Measurements from ENCODE around the gene CPN1. TPM values are rescaled to one million over a fixed set of nuclear protein-coding genes. Genes with fewer than 3 reads are reported as not detected.
"Not testable (repeated sequence)": the region's sequence is repeated elsewhere in the genome, so short reads cannot be mapped to it uniquely, and the experiment has no call there.

Gene CPN1
- polyA plus RNA-seq, 1 experiment: not detected

DNA sequence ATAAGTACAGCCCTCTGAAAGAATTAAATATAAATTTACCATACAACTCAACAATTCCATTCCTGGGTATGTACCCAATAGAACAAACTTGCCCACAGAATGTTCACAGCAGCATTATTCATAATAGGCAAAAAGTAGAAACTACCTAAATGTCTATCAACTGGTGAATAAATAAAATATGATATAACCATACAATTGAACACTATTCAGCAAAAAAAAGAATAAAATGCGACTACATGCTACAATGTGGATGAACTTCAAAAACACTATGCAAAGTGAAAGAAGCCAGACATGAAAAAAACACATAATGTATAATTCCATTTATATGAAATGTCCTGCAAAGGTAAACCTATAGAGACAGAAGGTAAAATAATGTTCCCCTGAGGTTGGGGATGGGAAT lies 2.0 kb upstream of the CPN1 start:
- no peak for DNase-seq (ENCODE audit: low read depth)
- Histone ChIP-seq H3K27me3 (ENCODE audit: control insufficient read depth, insufficient read depth, low read length) (peaks cover 14% of the 10 kb centered on the region), H3K36me3 (ENCODE audit: control insufficient read depth, insufficient read depth, low read length) (no peaks in the 10 kb centered on the region), H3K4me3 (ENCODE audit: low read depth, low read length) (no peak overlapping the region)
- TF ChIP-seq, protein P1, sequence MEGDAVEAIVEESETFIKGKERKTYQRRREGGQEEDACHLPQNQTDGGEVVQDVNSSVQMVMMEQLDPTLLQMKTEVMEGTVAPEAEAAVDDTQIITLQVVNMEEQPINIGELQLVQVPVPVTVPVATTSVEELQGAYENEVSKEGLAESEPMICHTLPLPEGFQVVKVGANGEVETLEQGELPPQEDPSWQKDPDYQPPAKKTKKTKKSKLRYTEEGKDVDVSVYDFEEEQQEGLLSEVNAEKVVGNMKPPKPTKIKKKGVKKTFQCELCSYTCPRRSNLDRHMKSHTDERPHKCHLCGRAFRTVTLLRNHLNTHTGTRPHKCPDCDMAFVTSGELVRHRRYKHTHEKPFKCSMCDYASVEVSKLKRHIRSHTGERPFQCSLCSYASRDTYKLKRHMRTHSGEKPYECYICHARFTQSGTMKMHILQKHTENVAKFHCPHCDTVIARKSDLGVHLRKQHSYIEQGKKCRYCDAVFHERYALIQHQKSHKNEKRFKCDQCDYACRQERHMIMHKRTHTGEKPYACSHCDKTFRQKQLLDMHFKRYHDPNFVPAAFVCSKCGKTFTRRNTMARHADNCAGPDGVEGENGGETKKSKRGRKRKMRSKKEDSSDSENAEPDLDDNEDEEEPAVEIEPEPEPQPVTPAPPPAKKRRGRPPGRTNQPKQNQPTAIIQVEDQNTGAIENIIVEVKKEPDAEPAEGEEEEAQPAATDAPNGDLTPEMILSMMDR (IDR thresholded peaks at IDR 0.05; ENCODE audit: insufficient read depth, low read depth, low read length): no peak
- POLR2A ChIA-PET: no interaction called here
- CTCF ChIA-PET: no interaction called here

DNA sequence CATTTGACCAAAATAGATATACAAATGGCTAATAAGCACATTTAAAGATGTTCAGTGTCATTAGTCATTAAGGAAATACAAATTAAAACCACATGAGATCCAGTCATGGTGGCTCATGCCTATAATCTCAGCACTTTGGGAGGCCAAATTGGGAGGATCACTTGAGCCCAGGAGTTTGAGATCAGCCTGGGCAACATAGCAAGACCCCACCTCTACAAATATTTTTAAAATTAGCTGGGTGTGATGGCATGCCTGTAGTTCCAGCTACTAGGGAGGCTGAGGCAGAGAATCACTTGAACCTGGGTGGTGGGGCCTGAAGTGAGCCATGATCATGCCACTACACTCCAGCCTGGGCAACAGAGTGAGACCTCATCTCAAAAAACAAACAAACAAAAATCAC lies 607 bp upstream of the CPN1 start:
- POLR2A ChIA-PET: not testable (repeated sequence)

DNA sequence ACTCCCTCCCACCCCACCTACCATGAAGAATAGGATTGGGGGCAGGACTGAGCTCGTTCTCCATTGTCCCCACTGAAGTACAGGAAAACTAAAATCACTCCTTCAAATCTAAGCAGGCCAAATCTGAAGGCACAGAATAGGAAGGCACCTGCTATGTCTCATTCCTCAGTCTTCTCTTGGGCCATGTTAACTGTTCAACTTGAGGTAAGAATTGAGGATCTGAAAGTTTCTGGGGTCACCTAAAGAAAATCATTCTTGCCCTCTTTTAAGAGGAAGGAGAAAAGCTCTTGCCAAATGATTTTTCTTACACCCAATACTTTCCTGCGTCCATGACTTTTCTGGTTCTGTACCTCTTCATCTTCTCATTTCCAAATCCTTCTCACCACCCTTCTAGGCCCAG lies 4.9 kb downstream of the CPN1 start:
- H3K27me3 ChIP-seq (ENCODE audit: control insufficient read depth, insufficient read depth, low read length): peaks cover 10% of the 10 kb centered on the region
- H3K36me3 ChIP-seq (ENCODE audit: control insufficient read depth, insufficient read depth, low read length): no peaks in the 10 kb centered on the region
- TF ChIP-seq, protein P1 (IDR thresholded peaks at IDR 0.05; ENCODE audit: insufficient read depth, low read depth, low read length): no peak
- H3K4me3 ChIP-seq (ENCODE audit: low read depth, low read length): no peak overlapping the region
- ChIA-PET CTCF (no interaction called here), POLR2A (no interaction called here)
- no peak for DNase-seq (ENCODE audit: low read depth)

More for the DNA sequence above, 607 bp upstream of the CPN1 start:
- CTCF ChIA-PET; H3K4me3 ChIP-seq (ENCODE audit: low read depth, low read length); H3K36me3 ChIP-seq (ENCODE audit: control insufficient read depth, insufficient read depth, low read length); DNase-seq (ENCODE audit: low read depth): not testable (repeated sequence)
- H3K27me3 ChIP-seq (ENCODE audit: control insufficient read depth, insufficient read depth, low read length): peaks cover 13% of the 10 kb centered on the region

DNA sequence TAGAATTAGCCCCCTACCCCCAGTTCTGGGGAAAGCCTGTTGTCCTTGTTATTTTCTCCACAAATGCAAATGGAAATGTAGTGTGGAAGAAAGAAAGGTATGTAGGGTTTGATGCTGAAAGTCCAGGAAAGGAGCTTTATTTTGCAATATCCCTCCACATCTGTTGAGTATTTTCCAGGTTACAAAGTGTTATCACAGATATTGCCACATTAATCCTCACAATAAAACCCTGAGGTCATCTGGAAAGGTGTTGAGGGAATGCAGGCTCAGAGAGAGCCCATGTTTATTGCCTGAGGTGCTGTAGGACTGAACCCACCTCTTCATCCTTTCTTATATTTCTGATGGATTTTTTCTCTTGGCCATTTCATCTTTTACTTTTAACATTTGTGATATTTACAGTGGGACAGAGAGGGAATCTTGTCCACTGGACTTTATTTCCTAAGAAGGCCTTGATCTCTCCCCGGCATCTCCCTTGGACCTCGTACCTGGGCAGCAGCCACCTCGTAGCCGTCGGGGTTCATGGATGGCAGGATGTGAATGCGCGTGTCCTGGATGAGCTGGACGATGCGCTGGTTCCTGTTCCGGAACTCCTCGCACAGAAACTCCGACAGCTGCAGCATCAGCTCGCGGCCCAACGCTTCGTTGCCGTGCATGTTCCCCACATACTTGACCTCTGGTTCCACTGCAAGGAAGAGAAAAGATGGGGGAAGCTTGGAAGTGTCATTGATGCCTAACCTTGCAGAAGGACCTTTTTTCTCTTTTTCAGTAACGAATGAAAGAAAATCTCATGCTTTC lies 6.0 kb downstream of the CPN1 start:
- POLR2A ChIA-PET: no interaction called here

DNA sequence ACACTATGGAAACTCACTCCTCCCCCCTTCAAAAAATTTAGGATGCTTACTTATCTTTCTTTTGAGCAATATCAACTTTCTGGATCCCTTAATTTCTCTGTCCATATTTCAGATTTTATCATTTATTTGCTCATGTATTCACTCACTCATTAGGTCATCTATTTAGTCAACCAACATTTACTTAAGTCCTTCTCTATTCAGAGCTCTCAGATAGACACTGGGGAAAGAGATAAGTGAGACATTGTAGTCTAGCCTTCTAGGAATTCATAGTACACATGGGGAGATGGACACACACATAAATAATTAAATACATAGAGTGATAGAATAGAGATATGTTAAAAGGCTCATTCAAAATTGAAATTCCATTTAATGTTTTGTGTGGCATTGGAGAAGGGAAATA lies 9.2 kb downstream of the CPN1 start:
- ChIA-PET CTCF (no interaction called here), POLR2A (interaction anchor here (0.6 kb wide), 1 partner anchor 301 kb away, joined by 6 read pairs; no protein-coding TSS in a partner anchor)

More for the DNA sequence above, 6.0 kb downstream of the CPN1 start:
- DNase-seq (ENCODE audit: low read depth): no peak
- CTCF ChIA-PET: no interaction called here
- H3K4me3 ChIP-seq (ENCODE audit: low read depth, low read length): no peak overlapping the region
- H3K36me3 ChIP-seq (ENCODE audit: control insufficient read depth, insufficient read depth, low read length): no peaks in the 10 kb centered on the region
- TF ChIP-seq, protein P1 (IDR thresholded peaks at IDR 0.05; ENCODE audit: insufficient read depth, low read depth, low read length): no peak
- peaks cover 7% of the 10 kb centered on the region for H3K27me3 ChIP-seq (ENCODE audit: control insufficient read depth, insufficient read depth, low read length)

More for the DNA sequence above, 9.2 kb downstream of the CPN1 start:
- peaks cover 2% of the 10 kb centered on the region; the same call in 1 of the 2 replicates for H3K27me3 ChIP-seq (ENCODE audit: control insufficient read depth, insufficient read depth, low read length)
- no peaks in the 10 kb centered on the region for H3K36me3 ChIP-seq (ENCODE audit: control insufficient read depth, insufficient read depth, low read length)
- H3K4me3 ChIP-seq (ENCODE audit: low read depth, low read length): no peak overlapping the region
- TF ChIP-seq, protein P1 (IDR thresholded peaks at IDR 0.05; ENCODE audit: insufficient read depth, low read depth, low read length): no peak
- DNase-seq (ENCODE audit: low read depth): no peak
